IPS-18a (cell line): ENCODE data around the gene SPTY2D1.

Experiments used
- H3K27ac ChIP-seq: one replicate; pipeline ENCODE4 v1.5.1; 2013; ENCODE audit warnings: low read length
- H3K27me3 ChIP-seq: one replicate; pipeline ENCODE4 v1.6.1; 2013; ENCODE audit warnings: mild to moderate bottlenecking, low read length; ENCODE audit not compliant: control insufficient read depth, insufficient read depth
- H3K36me3 ChIP-seq: one replicate; pipeline ENCODE4 v1.6.1; 2013; ENCODE audit warnings: low read depth, low read length; ENCODE audit not compliant: control insufficient read depth
- H3K4me1 ChIP-seq: one replicate; pipeline ENCODE4 v1.6.1; 2013; ENCODE audit warnings: low read depth, low read length; ENCODE audit not compliant: control insufficient read depth
- H3K4me3 ChIP-seq: one replicate; pipeline ENCODE4 v1.5.1; 2013; ENCODE audit warnings: low read length
- H3K9ac ChIP-seq: one replicate; pipeline ENCODE4 v1.6.1; 2013; ENCODE audit warnings: mild to moderate bottlenecking, low read length, moderate library complexity
- H3K9me3 ChIP-seq: one replicate; pipeline ENCODE4 v1.6.1; 2013; ENCODE audit warnings: low read depth, low read length; ENCODE audit not compliant: control insufficient read depth

Gene SPTY2D1

DNA sequence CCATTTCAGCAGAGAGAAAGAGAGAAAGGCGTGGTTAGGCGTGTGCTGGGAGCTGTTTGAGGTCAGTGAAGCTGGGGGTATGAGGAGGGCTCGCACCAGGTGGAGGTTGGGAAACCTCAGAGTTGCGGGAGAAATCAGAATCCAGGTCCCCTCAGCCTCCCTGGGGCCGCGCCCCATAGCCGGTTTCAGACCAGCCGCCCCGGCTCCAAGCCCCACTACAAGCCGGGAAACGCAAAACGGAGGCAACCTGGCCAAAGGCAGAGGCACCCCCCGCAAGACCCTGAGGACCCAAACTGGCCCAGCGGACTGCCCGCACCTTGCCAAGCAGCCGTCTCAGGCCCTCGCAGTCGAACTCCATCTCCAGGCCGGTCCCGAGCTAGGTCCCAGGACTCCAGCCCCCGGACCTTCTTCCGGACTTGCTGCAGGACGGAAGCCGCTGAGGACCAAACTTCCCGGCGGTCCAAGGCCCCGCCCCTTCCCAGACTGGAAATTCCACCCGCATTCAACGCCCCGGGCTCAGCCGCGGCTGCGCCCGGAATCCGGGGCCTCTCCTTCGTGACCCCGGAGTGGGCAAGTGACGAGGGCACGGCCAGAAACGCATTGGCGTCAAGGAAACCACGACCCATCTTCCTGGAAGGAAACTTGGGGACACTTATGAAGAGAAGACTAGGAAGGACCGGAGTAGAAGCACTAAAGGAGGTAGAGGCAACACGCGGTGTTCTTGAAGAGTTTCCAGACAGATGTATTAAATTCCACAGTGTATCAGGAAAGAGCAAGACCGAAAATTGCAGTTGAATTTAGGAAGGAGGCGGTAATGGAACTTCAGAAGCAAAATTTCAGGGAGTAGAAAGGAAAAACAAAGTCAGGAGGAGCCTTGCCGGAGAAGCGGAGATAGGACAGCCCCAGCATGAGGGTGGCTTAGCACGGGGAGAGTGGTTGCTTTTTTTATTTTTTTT is 45.6 kb downstream of the SPTY2D1 start, which contains the start of gene UEVLD:
TSS of gene UEVLD (minus strand) at position 438 of the 956 bp plus-strand sequence. CDS start at position 358, 80 bp downstream.
- Histone ChIP-seq H3K27ac (peak within 1 kb of the TSS; percentile 62), H3K4me3 (peak within 1 kb of the TSS; percentile 96), H3K36me3 (no peaks in the 10 kb centered on the region), H3K9me3 (no peaks in the 10 kb centered on the region), H3K27me3 (no peaks in the 10 kb centered on the region), H3K4me1 (no peaks in the 10 kb centered on the region), H3K9ac (peak within 1 kb of the TSS; percentile 91)

DNA sequence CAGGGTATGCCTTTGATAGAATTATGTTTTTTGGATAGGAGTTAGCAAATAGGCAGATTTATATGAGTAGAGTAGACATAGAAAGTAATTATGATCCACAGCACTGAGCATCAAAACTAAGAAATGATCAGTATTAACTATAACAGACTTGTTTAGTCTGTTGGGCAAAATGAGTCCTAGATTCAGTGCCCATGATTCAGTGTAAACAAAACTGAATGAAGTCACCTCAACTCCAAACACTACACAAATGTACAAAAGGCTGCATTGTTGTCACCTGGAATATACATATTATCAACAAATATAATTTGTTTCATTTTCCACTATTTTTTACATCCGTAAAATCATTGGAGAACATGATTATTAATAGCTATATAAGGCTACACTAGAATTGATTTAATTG is 52.3 kb downstream of the SPTY2D1 start:
- Histone ChIP-seq H3K4me1 (no peaks in the 10 kb centered on the region), H3K9ac (no peak overlapping the region), H3K27me3 (no peaks in the 10 kb centered on the region), H3K27ac (no peak overlapping the region), H3K36me3 (no peaks in the 10 kb centered on the region), H3K4me3 (no peak overlapping the region), H3K9me3 (no peaks in the 10 kb centered on the region)

DNA sequence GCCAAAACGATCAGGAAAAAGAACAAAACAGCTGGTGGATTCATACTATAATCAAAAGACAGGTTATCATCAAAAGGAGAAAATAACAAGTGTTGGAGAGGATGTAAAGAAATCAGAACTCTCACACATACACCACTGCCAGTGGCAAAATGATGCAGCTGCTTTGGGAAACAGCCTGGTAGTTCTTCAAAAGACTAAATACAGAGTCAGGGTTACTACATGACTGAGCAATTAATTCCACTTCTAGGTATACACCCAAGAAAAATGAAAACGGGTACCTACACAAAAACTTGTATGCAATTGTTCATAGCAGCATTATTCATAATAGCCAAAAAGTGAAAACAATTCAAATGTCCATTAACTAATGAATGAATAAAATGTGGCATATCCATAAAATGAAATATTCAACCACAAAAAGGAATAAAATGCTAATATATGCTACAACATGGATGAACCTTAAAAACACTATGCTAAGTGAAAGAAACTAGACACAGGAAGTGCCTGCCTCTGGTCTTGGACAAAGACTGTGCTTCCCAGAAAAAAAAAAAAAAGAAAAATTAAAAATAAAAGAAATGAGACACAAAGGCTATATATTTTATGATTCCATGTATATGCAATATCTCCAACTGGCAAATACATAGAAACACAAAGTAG is 53.9 kb downstream of the SPTY2D1 start:
- H3K27me3 ChIP-seq = no peaks in the 10 kb centered on the region
- no peak overlapping the region for H3K27ac ChIP-seq

DNA sequence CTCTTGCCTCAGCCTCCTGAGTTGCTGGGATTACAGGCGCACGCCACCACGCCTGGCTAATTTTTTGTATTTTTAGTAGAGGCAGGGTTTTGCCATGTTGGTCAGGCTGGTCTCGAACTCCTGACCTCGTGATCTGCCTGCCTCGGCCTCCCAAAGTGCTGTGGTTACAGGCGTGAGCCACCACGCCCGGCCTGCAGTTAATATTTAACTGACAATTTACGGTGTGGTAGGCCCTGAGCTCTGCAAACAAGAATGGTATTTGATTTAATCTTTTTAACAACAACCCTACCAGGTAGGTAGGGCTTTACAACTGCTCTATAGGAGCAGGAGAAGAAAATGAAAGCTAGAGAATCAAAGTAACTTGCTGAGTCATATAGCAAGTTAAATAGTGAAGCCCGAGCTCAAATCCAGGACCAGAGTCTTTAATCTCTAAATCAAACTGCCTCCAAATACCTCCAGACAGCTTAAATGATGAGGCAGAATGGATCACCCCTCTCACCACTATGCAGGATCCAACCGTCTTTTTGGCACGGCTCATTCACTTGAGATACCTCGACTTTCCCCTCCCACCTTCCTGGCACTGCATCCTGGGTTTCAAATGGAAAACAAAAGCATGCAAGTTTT is 55.1 kb downstream of the SPTY2D1 start:
- H3K9me3 ChIP-seq = no peaks in the 10 kb centered on the region
- H3K27ac ChIP-seq = no peak overlapping the region
- no peak overlapping the region for H3K4me3 ChIP-seq
- no peak overlapping the region for H3K9ac ChIP-seq
- no peaks in the 10 kb centered on the region for H3K4me1 ChIP-seq
- H3K36me3 ChIP-seq = peaks cover 6% of the 10 kb centered on the region
- no peaks in the 10 kb centered on the region for H3K27me3 ChIP-seq

More for the DNA sequence above, 53.9 kb downstream of the SPTY2D1 start:
- Histone ChIP-seq H3K4me3 (no peak overlapping the region), H3K9ac (no peak overlapping the region), H3K36me3 (peaks cover under 1% of the 10 kb centered on the region), H3K4me1 (no peaks in the 10 kb centered on the region), H3K9me3 (no peaks in the 10 kb centered on the region)

DNA sequence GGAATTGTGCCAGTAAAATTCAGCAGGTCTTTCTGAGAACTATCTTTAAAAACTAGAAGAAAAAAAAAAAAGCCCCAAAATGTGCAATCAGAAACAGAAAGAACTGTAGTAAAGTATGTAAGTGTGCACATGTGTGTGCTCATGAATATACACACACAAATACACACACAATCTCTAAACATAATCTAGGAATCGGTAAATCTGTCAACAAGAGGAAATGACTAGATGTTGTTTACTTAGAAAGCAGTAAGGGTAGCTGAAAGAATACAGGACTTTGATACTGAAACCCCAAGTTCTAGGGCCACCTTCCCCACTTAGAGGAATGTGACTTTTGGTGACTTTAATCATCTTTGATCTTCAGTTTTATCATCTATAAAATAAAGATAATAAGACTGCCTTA is 58.8 kb downstream of the SPTY2D1 start:
- no peaks in the 10 kb centered on the region for H3K4me1 ChIP-seq
- peaks cover 6% of the 10 kb centered on the region for H3K36me3 ChIP-seq
- H3K9me3 ChIP-seq = no peaks in the 10 kb centered on the region
- H3K4me3 ChIP-seq = no peak overlapping the region
- H3K9ac ChIP-seq = no peak overlapping the region
- H3K27me3 ChIP-seq = no peaks in the 10 kb centered on the region
- H3K27ac ChIP-seq = no peak overlapping the region

DNA sequence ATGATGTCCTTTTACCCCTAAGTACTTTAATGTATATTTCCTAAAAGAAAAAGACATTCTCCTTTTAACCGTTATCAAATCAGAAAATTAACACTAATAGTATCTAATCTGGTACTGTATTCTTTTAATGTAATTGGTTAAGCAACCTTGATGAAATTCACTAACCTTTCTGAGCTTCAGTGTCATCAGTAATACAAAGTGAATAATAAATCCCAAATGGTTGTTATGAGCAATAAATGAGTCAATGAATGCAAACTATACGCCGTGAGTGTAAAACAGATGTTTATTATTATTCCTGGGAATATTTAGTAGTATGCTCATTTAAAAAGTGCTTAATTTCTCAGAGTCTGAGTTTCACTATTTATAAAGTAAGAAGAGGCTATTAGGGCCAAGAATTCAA is 67.1 kb downstream of the SPTY2D1 start:
- Histone ChIP-seq H3K36me3 (no peaks in the 10 kb centered on the region), H3K9me3 (no peaks in the 10 kb centered on the region)

DNA sequence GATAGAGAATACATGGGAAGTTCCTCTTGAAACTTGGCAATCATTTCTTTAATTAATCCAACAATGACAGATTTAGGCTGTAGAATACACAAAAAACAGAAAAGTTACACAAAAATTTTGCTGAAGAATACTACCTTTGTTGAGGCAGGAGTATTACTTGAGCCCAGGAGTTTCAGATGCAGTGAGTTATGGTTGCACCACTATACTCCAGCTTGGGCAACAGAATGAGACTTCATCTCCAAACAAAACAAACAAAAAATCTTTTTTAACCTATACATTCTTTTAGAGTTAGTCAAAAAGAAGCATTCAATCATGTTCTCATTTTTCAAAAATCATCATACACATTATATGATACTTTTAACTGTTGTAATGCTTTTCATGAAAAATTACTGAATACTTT is 67.7 kb downstream of the SPTY2D1 start:
- Histone ChIP-seq H3K9ac (no peak overlapping the region), H3K27ac (no peak overlapping the region), H3K9me3 (no peaks in the 10 kb centered on the region), H3K4me3 (no peak overlapping the region), H3K27me3 (no peaks in the 10 kb centered on the region), H3K4me1 (peaks cover 7% of the 10 kb centered on the region), H3K36me3 (no peaks in the 10 kb centered on the region)

More for the DNA sequence above, 67.1 kb downstream of the SPTY2D1 start:
- H3K4me3 ChIP-seq = no peak overlapping the region
- H3K4me1 ChIP-seq = peaks cover 7% of the 10 kb centered on the region
- H3K9ac ChIP-seq = no peak overlapping the region
- no peaks in the 10 kb centered on the region for H3K27me3 ChIP-seq
- H3K27ac ChIP-seq = no peak overlapping the region

DNA sequence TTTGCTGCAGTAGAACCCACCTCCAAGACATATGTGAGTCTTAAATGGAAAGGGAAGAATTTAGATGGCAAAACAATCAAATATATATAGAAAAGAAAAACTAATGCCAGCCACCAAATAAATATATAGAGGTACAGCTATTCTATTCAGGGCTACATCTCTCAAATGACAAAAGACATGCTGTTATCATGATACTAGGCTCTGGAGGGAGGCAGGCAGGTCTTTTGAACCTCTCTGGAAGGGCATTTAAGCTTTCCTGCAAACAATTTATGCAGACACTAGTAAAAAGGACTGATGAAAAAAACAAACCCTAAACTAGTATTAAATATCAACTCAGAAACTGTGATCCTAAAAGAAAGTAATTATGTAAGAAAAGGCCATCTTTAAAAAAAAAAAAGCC is 70.0 kb downstream of the SPTY2D1 start:
- H3K4me3 ChIP-seq = no peak overlapping the region
- peaks cover 7% of the 10 kb centered on the region for H3K4me1 ChIP-seq
- no peak overlapping the region for H3K9ac ChIP-seq
- H3K27ac ChIP-seq = no peak overlapping the region
- H3K27me3 ChIP-seq = no peaks in the 10 kb centered on the region
- H3K36me3 ChIP-seq = no peaks in the 10 kb centered on the region
- H3K9me3 ChIP-seq = no peaks in the 10 kb centered on the region

DNA sequence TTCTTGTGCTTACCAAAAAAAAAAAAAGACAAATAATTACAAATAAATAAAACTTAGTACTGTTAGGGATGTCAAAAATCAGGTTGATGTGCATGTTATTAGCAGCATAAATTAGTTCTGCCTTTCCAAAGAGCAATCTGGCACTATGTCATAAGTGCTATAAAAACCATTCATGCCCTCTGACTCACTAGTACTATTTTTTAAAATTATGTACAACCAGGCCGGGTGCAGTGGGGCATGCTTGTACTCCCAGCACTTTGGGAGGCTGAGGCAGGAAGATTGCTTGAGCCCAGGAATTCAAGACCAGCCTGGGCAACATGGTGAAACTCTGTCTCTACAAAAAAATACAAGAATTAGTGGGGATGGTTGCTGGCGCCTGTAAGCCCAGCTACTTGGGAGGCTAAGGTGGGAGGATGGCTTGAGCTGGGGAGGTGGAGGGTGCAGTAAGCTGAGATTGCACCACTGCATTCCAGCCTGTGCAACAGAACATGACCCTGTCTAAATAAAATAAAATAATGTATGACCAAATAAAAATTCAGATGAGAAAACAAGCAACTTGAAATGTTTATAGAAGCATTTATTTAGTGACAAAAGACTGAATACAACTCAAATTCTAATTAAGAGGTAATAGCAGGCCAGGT is 70.9 kb downstream of the SPTY2D1 start:
- no peak overlapping the region for H3K9ac ChIP-seq
- no peaks in the 10 kb centered on the region for H3K9me3 ChIP-seq
- H3K4me3 ChIP-seq = no peak overlapping the region
- no peak overlapping the region for H3K27ac ChIP-seq
- peaks cover 7% of the 10 kb centered on the region for H3K4me1 ChIP-seq
- H3K36me3 ChIP-seq = no peaks in the 10 kb centered on the region
- H3K27me3 ChIP-seq = no peaks in the 10 kb centered on the region
